HepG2 (cell line): ENCODE data around the gene SLC38A1. TPM values are rescaled to one million over a fixed set of nuclear protein-coding genes. Genes with fewer than 3 reads are reported as not detected.

Experiments
- ATAC-seq: fragments of 200-7000 bp; cut with Tn5 transposase; 3 replicates; pipeline ENCODE4 v1.9.1; 2020; ENCODE audit warnings: mild to moderate bottlenecking, moderate library complexity
- BruUV-seq: library from RNA; stranded (reverse); fragments of 400-500 nt; replicated peaks from 2 replicates; lab custom pipeline; 2021; lab: Mats Ljungman, UMichigan
- CTCF ChIA-PET: fragments of 300-600 bp; formaldehyde crosslinking; extraction: SDS; loops from one replicate; lab custom pipeline; 2021; ENCODE audit warnings: low total read pairs, inconsistent platforms, low intra/inter-chr PET ratio; lab: Yijun Ruan, JAX
- POLR2A ChIA-PET: fragments of 350-600 bp; sonication (Branson Sonifier 250); formaldehyde crosslinking; loops from one replicate; lab custom pipeline; 2020; ENCODE audit warnings: antibody characterized with exemption, inconsistent platforms; lab: Yijun Ruan, JAX
- DNase-seq: peaks from one replicate; pipeline ENCODE4 v3.0.0-alpha.2; 2015; ENCODE audit warnings: low spot score
- FAIRE-seq: peaks from 3 replicates; lab custom pipeline; 2011; peaks lifted over from hg19 to GRCh38; lab: Jason Lieb, UNC
- H2AFZ ChIP-seq: one replicate; pipeline ENCODE4 v1.6.1; 2011; ENCODE audit warnings: low read length, inconsistent platforms
- H3K27ac ChIP-seq: fragments of 300-600 bp; 3 replicates; pipeline ENCODE4 v1.8.0; 2011; ENCODE audit warnings: mixed run types, mild to moderate bottlenecking, mixed read lengths, low read length, inconsistent platforms; ENCODE audit not compliant: insufficient read depth; ENCODE audit errors: extremely low read length
- H3K27me3 ChIP-seq, 2 experiments: fragments of 200-600 bp in 1 of 2; 2 replicates in 1 of 2; 3 replicates in 1 of 2; pipeline versions ENCODE4 v1.6.0 to v1.8.0; 2011; ENCODE audit warnings: low read length in 2 of 2, mild to moderate bottlenecking in 2 of 2, moderate library complexity in 2 of 2, inconsistent platforms in 1 of 2; ENCODE audit not compliant: insufficient read depth in 2 of 2, control insufficient read depth in 1 of 2
- H3K36me3 ChIP-seq, 2 experiments: fragments of 200-600 bp in 1 of 2; replicated peaks in 1 of 2; 2 replicates in 1 of 2; 3 replicates in 1 of 2; pipeline versions ENCODE4 v1.5.1 to v1.8.0; 2011; ENCODE audit warnings: low read length in 2 of 2, inconsistent platforms in 1 of 2; ENCODE audit not compliant: insufficient read depth in 2 of 2, control insufficient read depth in 1 of 2
- H3K4me1 ChIP-seq: 2 replicates; pipeline ENCODE4 v1.5.1; 2012; ENCODE audit warnings: low read length, inconsistent platforms; ENCODE audit not compliant: insufficient read depth
- H3K4me2 ChIP-seq: 2 replicates; pipeline ENCODE4 v1.6.0; 2011; ENCODE audit warnings: low read depth, low read length, inconsistent platforms
- H3K4me3 ChIP-seq, 3 experiments: fragments of 200-600 bp in 1 of 3; sonication (generic), shearing (Covaris generic) in 1 of 3; replicated peaks in 1 of 3; 2 replicates each; pipeline ENCODE4 v1.5.1; 2011 to 2016; ENCODE audit warnings: low read length in 3 of 3, inconsistent platforms in 2 of 3, low read depth in 2 of 3, mild to moderate bottlenecking in 2 of 3, control low read depth in 1 of 3, mixed read lengths in 1 of 3; ENCODE audit not compliant: insufficient read depth in 1 of 3
- H3K79me2 ChIP-seq: one replicate; pipeline ENCODE4 v1.6.1; 2011; ENCODE audit warnings: low read length, inconsistent platforms; ENCODE audit not compliant: insufficient read depth
- H3K9ac ChIP-seq: 2 replicates; pipeline ENCODE4 v1.6.0; 2011; ENCODE audit warnings: mild to moderate bottlenecking, low read depth, low read length, inconsistent platforms; ENCODE audit not compliant: insufficient read depth
- H3K9me3 ChIP-seq: 2 replicates; pipeline ENCODE4 v1.5.1; 2012; ENCODE audit warnings: mild to moderate bottlenecking, low read length
- H4K20me1 ChIP-seq: 2 replicates; pipeline ENCODE4 v1.6.0; 2011; ENCODE audit warnings: inconsistent platforms, mild to moderate bottlenecking, low read length, moderate library complexity; ENCODE audit not compliant: insufficient read depth
- ARHGAP35 ChIP-seq: sonication (generic); formaldehyde crosslinking; IDR thresholded peaks from 2 replicates; pipeline ENCODE4 v1.9.0; 2022; ENCODE audit warnings: mild to moderate bottlenecking, inconsistent platforms, moderate library complexity, missing genetic modification reagents, borderline replicate concordance
- HDAC6 ChIP-seq: fragments of 200-600 bp; sonication (generic); IDR thresholded peaks from 2 replicates; pipeline ENCODE4 v1.7.0; 2017; ENCODE audit warnings: mild to moderate bottlenecking, antibody characterized with exemption, low read length, low read depth
- NFE2 ChIP-seq: sonication (generic); formaldehyde crosslinking; IDR thresholded peaks from 2 replicates; pipeline ENCODE4 v1.4.0; 2020; ENCODE audit warnings: missing genetic modification reagents
- ZNF253 ChIP-seq: sonication (generic); formaldehyde crosslinking; IDR thresholded peaks from 2 replicates; pipeline ENCODE4 v1.8.0; 2022; ENCODE audit warnings: mild to moderate bottlenecking, missing genetic modification reagents, borderline replicate concordance
- WGBS: methylation state at CpG from one replicate; pipeline ENCODE4 v1.1.6; 2017; ENCODE audit warnings: low lambda C conversion rate; 5-methylcytosine and 5-hydroxymethylcytosine counted together
- in situ Hi-C: cut with HindIII; loops from 2 replicates; pipeline ENCODE4 v1.10.0; 2017; ENCODE audit warnings: low pct_unique_long_range_greater_than_20kb; ENCODE audit not compliant: extremely low pct_ligation_motif_present
- intact Hi-C: fragments of 100-400 bp; cut with micrococcal nuclease; formaldehyde crosslinking; loops from one replicate; pipeline ENCODE4 v1.10.0; 2022; ENCODE audit not compliant: unreplicated experiment
- polyA plus RNA-seq, 8 experiments: library from polyadenylated mRNA; depleted of rRNA in 3 of 8; stranded (reverse) in 7 of 8; unstranded in 1 of 8; fragments of >200 nt; fragmentation: Illumina TruSeq in 4 of 8; extraction: Trizol in 4 of 8; gene quantifications; 2 replicates each; pipeline versions ENCODE4 v1.2.1 to v1.2.3, GENCODE V29; 2011 to 2016; ENCODE audit warnings: low read depth in 4 of 8, missing spikeins in 1 of 8, mixed read lengths in 1 of 8; ENCODE audit not compliant: insufficient read depth in 1 of 8
- total RNA-seq, 5 experiments: library from RNA; depleted of rRNA; stranded (reverse); fragments of >200 nt; fragmentation: Illumina TruSeq; extraction: Trizol; gene quantifications; 2 replicates each; pipeline ENCODE4 v1.2.3, GENCODE V29; 2016; ENCODE audit warnings: low read depth in 1 of 5
- TF ChIP-seq, protein P1 (sequence below): sonication (generic); formaldehyde crosslinking; IDR thresholded peaks from 2 replicates; pipeline ENCODE4 v1.4.0; 2020; ENCODE audit warnings: missing genetic modification reagents, borderline replicate concordance
- TF ChIP-seq, protein P2 (sequence below): sonication (generic); formaldehyde crosslinking; IDR thresholded peaks from 2 replicates; pipeline ENCODE4 v1.5.0; 2020; ENCODE audit warnings: mild to moderate bottlenecking, missing genetic modification reagents, borderline replicate concordance

Gene SLC38A1
- total and polyA plus RNA-seq, 2 of the 13 experiments (the other 11 are each of a cell fraction or from before 2014, with no cell fraction given), result 47.0 to 50.6 TPM

GRCh38 chr12:46260913-46261476 is 7.8 kb downstream of the SLC38A1 start:
- H3K27me3 ChIP-seq, result no peaks in the 10 kb centered on the region
- H3K4me3 ChIP-seq, result no peak overlapping the region
- CTCF ChIA-PET, result no interaction called here
- peaks cover 74% of the 10 kb centered on the region for H3K4me1 ChIP-seq
- H3K4me2 ChIP-seq, result no peak overlapping the region
- H4K20me1 ChIP-seq, result peaks cover 63% of the 10 kb centered on the region
- H3K9ac ChIP-seq, result no peak overlapping the region
- DNase-seq (no peak), ATAC-seq (no peak), FAIRE-seq (no peak)
- no peaks in the 10 kb centered on the region for H3K36me3 ChIP-seq
- WGBS, result 77% methylated on average over 2 of the region's 2 CpGs
- peaks cover 100% of the 10 kb centered on the region for H3K79me2 ChIP-seq
- no peak overlapping the region for H2AFZ ChIP-seq
- no peak overlapping the region for H3K27ac ChIP-seq
- no TSS peak for BruUV-seq
- POLR2A ChIA-PET, result no interaction called here
- in situ Hi-C loops, result no loop called here
- H3K9me3 ChIP-seq, result no peaks in the 10 kb centered on the region
- intact Hi-C loops, result loop anchor here (10.0 kb wide), 1 partner anchor 266 kb away; the partner anchor contains the start of gene SCAF11
- TF ChIP-seq, protein P1, sequence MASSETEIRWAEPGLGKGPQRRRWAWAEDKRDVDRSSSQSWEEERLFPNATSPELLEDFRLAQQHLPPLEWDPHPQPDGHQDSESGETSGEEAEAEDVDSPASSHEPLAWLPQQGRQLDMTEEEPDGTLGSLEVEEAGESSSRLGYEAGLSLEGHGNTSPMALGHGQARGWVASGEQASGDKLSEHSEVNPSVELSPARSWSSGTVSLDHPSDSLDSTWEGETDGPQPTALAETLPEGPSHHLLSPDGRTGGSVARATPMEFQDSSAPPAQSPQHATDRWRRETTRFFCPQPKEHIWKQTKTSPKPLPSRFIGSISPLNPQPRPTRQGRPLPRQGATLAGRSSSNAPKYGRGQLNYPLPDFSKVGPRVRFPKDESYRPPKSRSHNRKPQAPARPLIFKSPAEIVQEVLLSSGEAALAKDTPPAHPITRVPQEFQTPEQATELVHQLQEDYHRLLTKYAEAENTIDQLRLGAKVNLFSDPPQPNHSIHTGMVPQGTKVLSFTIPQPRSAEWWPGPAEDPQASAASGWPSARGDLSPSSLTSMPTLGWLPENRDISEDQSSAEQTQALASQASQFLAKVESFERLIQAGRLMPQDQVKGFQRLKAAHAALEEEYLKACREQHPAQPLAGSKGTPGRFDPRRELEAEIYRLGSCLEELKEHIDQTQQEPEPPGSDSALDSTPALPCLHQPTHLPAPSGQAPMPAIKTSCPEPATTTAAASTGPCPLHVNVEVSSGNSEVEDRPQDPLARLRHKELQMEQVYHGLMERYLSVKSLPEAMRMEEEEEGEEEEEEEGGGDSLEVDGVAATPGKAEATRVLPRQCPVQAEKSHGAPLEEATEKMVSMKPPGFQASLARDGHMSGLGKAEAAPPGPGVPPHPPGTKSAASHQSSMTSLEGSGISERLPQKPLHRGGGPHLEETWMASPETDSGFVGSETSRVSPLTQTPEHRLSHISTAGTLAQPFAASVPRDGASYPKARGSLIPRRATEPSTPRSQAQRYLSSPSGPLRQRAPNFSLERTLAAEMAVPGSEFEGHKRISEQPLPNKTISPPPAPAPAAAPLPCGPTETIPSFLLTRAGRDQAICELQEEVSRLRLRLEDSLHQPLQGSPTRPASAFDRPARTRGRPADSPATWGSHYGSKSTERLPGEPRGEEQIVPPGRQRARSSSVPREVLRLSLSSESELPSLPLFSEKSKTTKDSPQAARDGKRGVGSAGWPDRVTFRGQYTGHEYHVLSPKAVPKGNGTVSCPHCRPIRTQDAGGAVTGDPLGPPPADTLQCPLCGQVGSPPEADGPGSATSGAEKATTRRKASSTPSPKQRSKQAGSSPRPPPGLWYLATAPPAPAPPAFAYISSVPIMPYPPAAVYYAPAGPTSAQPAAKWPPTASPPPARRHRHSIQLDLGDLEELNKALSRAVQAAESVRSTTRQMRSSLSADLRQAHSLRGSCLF (CRISPR knock-in tag), result no peak
- TF ChIP-seq ARHGAP35 (CRISPR knock-in tag) (no peak), NFE2 (CRISPR knock-in tag) (no peak), HDAC6 (no peak), ZNF253 (CRISPR knock-in tag) (no peak)
- TF ChIP-seq, protein P2, sequence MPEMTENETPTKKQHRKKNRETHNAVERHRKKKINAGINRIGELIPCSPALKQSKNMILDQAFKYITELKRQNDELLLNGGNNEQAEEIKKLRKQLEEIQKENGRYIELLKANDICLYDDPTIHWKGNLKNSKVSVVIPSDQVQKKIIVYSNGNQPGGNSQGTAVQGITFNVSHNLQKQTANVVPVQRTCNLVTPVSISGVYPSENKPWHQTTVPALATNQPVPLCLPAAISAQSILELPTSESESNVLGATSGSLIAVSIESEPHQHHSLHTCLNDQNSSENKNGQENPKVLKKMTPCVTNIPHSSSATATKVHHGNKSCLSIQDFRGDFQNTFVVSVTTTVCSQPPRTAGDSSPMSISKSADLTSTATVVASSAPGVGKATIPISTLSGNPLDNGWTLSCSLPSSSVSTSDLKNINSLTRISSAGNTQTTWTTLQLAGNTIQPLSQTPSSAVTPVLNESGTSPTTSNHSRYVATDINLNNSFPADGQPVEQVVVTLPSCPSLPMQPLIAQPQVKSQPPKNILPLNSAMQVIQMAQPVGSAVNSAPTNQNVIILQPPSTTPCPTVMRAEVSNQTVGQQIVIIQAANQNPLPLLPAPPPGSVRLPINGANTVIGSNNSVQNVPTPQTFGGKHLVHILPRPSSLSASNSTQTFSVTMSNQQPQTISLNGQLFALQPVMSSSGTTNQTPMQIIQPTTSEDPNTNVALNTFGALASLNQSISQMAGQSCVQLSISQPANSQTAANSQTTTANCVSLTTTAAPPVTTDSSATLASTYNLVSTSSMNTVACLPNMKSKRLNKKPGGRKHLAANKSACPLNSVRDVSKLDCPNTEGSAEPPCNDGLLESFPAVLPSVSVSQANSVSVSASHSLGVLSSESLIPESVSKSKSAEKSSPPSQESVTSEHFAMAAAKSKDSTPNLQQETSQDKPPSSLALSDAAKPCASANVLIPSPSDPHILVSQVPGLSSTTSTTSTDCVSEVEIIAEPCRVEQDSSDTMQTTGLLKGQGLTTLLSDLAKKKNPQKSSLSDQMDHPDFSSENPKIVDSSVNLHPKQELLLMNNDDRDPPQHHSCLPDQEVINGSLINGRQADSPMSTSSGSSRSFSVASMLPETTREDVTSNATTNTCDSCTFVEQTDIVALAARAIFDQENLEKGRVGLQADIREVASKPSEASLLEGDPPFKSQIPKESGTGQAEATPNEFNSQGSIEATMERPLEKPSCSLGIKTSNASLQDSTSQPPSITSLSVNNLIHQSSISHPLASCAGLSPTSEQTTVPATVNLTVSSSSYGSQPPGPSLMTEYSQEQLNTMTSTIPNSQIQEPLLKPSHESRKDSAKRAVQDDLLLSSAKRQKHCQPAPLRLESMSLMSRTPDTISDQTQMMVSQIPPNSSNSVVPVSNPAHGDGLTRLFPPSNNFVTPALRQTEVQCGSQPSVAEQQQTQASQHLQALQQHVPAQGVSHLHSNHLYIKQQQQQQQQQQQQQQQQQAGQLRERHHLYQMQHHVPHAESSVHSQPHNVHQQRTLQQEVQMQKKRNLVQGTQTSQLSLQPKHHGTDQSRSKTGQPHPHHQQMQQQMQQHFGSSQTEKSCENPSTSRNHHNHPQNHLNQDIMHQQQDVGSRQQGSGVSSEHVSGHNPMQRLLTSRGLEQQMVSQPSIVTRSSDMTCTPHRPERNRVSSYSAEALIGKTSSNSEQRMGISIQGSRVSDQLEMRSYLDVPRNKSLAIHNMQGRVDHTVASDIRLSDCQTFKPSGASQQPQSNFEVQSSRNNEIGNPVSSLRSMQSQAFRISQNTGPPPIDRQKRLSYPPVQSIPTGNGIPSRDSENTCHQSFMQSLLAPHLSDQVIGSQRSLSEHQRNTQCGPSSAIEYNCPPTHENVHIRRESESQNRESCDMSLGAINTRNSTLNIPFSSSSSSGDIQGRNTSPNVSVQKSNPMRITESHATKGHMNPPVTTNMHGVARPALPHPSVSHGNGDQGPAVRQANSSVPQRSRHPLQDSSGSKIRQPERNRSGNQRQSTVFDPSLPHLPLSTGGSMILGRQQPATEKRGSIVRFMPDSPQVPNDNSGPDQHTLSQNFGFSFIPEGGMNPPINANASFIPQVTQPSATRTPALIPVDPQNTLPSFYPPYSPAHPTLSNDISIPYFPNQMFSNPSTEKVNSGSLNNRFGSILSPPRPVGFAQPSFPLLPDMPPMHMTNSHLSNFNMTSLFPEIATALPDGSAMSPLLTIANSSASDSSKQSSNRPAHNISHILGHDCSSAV (CRISPR knock-in tag), result no peak
